ENCODE data around the gene PLCD3. TPM values are rescaled to one million over a fixed set of nuclear protein-coding genes. Genes with fewer than 3 reads are reported as not detected.

Gene PLCD3
- total and polyA plus RNA-seq, 9 of the 15 experiments (the other 6 are each of a cell fraction or from before 2014, with no cell fraction given): 0.20 to 22.6 (median 7.5) TPM

DNA sequence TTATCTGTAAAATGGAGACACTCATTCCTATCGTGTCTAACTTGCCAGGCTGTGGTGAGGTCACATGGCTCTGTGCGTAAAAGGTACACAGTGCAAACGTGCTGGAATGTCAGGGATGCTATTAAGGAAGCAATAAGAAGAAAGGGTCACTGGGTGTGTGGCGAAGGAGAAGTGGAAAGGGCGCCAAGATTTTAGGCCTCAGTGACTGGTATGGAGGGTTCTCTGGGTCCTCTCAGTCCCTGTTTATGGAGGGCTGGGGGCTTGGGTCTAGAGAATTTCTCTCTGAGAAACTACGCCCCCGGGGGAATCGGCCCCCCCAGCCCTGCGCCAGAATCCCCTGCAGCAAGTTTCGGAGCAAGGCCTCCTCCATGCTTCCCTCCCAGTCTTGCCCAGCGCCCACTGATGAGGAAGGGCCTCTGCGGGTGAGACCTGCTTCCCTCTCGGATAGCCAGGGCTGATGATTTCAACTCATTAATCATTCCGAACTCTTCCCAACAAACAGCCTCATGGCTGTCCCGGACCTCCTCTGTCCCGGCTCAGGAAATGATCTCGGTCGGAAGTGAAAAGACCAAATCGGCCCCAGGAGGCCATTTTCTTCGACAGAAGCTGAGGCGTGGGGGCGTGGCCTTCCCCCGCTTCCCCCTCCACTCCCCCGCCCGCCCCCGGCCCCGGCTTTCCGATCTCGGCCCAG lies 14.7 kb upstream of the PLCD3 start (continued):
- TF ChIP-seq CHCHD3 (CRISPR knock-in tag; IDR thresholded peaks at IDR 0.05) (no peak), ZNF551 (CRISPR knock-in tag; IDR thresholded peaks at IDR 0.05) (no peak), CCNT2 (IDR thresholded peaks at IDR 0.05; ENCODE audit: borderline replicate concordance, extremely low read depth, insufficient read length, low read depth, low read length) (no peak), YY1 (IDR thresholded peaks at IDR 0.05; ENCODE audit: borderline replicate concordance in 1 of 3, control insufficient read depth in 1 of 3, extremely low read depth in 1 of 3, insufficient read depth in 3 of 3, insufficient read length in 1 of 3, insufficient replicate concordance in 2 of 3, low read depth in 1 of 3, low read length in 2 of 3) (peak; percentile 48 to 91 (median 85)), PTBP1 (IDR thresholded peaks at IDR 0.05; ENCODE audit: low read depth, low read length) (no peak), PHF20 (IDR thresholded peaks at IDR 0.05; ENCODE audit: partially characterized antibody) (peak; percentile 1), REST (IDR thresholded peaks at IDR 0.05; ENCODE audit: borderline replicate concordance) (no peak), REST (CRISPR knock-in tag; IDR thresholded peaks at IDR 0.05; ENCODE audit: low read depth) (no peak), ZFPM2 (CRISPR knock-in tag; IDR thresholded peaks at IDR 0.05) (no peak), ARHGAP35 (IDR thresholded peaks at IDR 0.05; ENCODE audit: partially characterized antibody) (no peak), HNRNPLL (IDR thresholded peaks at IDR 0.05; ENCODE audit: low read depth, low read length, poor library complexity, severe bottlenecking) (no peak), SMC3 (conservative IDR thresholded peaks at IDR 0.05; ENCODE audit: insufficient read depth, low read depth, low read length) (no peak), RBM34 (IDR thresholded peaks at IDR 0.05; ENCODE audit: borderline replicate concordance, insufficient read depth, low read length) (no peak), CREBBP (IDR thresholded peaks at IDR 0.05; ENCODE audit: low read depth, low read length) (no peak), SRSF1 (IDR thresholded peaks at IDR 0.05; ENCODE audit: low read depth, low read length) (no peak), RFX1 (IDR thresholded peaks at IDR 0.05) (no peak)
- TF ChIP-seq, protein P1, sequence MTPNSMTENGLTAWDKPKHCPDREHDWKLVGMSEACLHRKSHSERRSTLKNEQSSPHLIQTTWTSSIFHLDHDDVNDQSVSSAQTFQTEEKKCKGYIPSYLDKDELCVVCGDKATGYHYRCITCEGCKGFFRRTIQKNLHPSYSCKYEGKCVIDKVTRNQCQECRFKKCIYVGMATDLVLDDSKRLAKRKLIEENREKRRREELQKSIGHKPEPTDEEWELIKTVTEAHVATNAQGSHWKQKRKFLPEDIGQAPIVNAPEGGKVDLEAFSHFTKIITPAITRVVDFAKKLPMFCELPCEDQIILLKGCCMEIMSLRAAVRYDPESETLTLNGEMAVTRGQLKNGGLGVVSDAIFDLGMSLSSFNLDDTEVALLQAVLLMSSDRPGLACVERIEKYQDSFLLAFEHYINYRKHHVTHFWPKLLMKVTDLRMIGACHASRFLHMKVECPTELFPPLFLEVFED (CRISPR knock-in tag; conservative IDR thresholded peaks at IDR 0.05): no peak; the same call in 1 of the 2 replicates
- TF ChIP-seq, protein P2, sequence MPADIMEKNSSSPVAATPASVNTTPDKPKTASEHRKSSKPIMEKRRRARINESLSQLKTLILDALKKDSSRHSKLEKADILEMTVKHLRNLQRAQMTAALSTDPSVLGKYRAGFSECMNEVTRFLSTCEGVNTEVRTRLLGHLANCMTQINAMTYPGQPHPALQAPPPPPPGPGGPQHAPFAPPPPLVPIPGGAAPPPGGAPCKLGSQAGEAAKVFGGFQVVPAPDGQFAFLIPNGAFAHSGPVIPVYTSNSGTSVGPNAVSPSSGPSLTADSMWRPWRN (IDR thresholded peaks at IDR 0.05; ENCODE audit: low read depth): no peak

All from K562 (cell line).